Activated T-cell treated with anti-CD3 and anti-CD28 coated beads, Interleukin-2, amount 50 U/mL, for 72 hours (primary cell): ENCODE results near the gene MEI1. TPM values are rescaled to one million over a fixed set of nuclear protein-coding genes. Genes with fewer than 3 reads are reported as not detected.
A peak's percentile ranks its signal among the peaks of the same experiment; 100 is the strongest.
"Not testable (repeated sequence)": the region's sequence is repeated elsewhere in the genome, so short reads cannot be mapped to it uniquely, and the experiment has no call there.

Experiments
- ATAC-seq, 2 donors: fragments of 150-1000 bp; cut with Tn5 transposase; replicated peaks in 1 of 2; 2 replicates each; pipeline ENCODE4 v1.10.0; 2021; ENCODE audit warnings: moderate library complexity in 2 of 2, mild to moderate bottlenecking in 1 of 2
- DNase-seq, 2 donors: peaks; one replicate each; pipeline ENCODE4 v3.0.0; 2021 to 2022; ENCODE audit warnings: mixed read lengths in 1 of 2
- H3K27ac Mint-ChIP-seq: one replicate; pipeline ENCODE4 v1.8.0; 2022; ENCODE audit warnings: mild to moderate bottlenecking, moderate library complexity, mixed read lengths
- H3K27me3 Mint-ChIP-seq: one replicate; pipeline ENCODE4 v1.8.0; 2022; ENCODE audit warnings: low read depth, mixed read lengths
- H3K36me3 Mint-ChIP-seq, 2 donors: one replicate each; pipeline ENCODE4 v1.8.0; 2022; ENCODE audit warnings: mixed read lengths in 2 of 2, mild to moderate bottlenecking in 1 of 2; ENCODE audit not compliant: insufficient read depth in 2 of 2
- H3K4me1 Mint-ChIP-seq: one replicate; pipeline ENCODE4 v1.8.0; 2022; ENCODE audit warnings: low read depth, mixed read lengths
- H3K4me3 Mint-ChIP-seq, 2 donors: one replicate each; pipeline ENCODE4 v1.8.0; 2022; ENCODE audit warnings: mild to moderate bottlenecking in 2 of 2, mixed read lengths in 2 of 2, moderate library complexity in 2 of 2
- H3K9me3 Mint-ChIP-seq, 2 donors: one replicate each; pipeline ENCODE4 v1.8.0; 2022; ENCODE audit warnings: mixed read lengths in 2 of 2
- total RNA-seq, 2 donors: library from RNA; stranded (reverse); gene quantifications; one replicate each; pipeline ENCODE4 v1.2.3, GENCODE V29; 2022

MEI1 gene
- total RNA-seq, 2 donors from 2014 or later, result 72.3 to 73.0 TPM

- H3K27ac Mint-ChIP-seq, result no peak overlapping the region
- H3K9me3 Mint-ChIP-seq, result no peaks in the 10 kb centered on the region
- H3K36me3 Mint-ChIP-seq, result peaks cover 5 to 20% of the 10 kb centered on the region in 2 donors
- DNase-seq, result no peak
- peaks cover 62% of the 10 kb centered on the region for H3K4me1 Mint-ChIP-seq
- no peak for ATAC-seq
- no peak overlapping the region for H3K4me3 Mint-ChIP-seq
- H3K27me3 Mint-ChIP-seq, result no peaks in the 10 kb centered on the region
Measured at GRCh38 chr22:41826430-41827383, 127.4 kb downstream of the MEI1 start.

GRCh38 chr22:41827671-41828070 is 128.4 kb downstream of the MEI1 start:
- Mint-ChIP-seq H3K36me3 (peaks cover 5 to 17% of the 10 kb centered on the region in 2 donors), H3K9me3 (no peaks in the 10 kb centered on the region), H3K27ac (no peak overlapping the region), H3K27me3 (no peaks in the 10 kb centered on the region), H3K4me1 (peaks cover 60% of the 10 kb centered on the region), H3K4me3 (no peak overlapping the region)
- ATAC-seq, result no peak
- no peak for DNase-seq

- H3K27ac Mint-ChIP-seq, result no peak overlapping the region
- H3K27me3 Mint-ChIP-seq, result no peaks in the 10 kb centered on the region
- no peaks in the 10 kb centered on the region for H3K9me3 Mint-ChIP-seq
- H3K4me1 Mint-ChIP-seq, result peaks cover 52% of the 10 kb centered on the region
- DNase-seq (no peak), ATAC-seq (no peak)
- H3K36me3 Mint-ChIP-seq, result peaks cover 3 to 14% of the 10 kb centered on the region in 2 donors
- H3K4me3 Mint-ChIP-seq, result no peak overlapping the region
Measured at GRCh38 chr22:41828516-41828915, 129.2 kb downstream of the MEI1 start.

- Mint-ChIP-seq H3K36me3 (peaks cover 2 to 9% of the 10 kb centered on the region in 2 donors), H3K27ac (no peak overlapping the region), H3K27me3 (no peaks in the 10 kb centered on the region), H3K4me3 (peak overlapping the region in 1 of 2 donors; percentile 11), H3K9me3 (no peaks in the 10 kb centered on the region), H3K4me1 (peaks cover 44% of the 10 kb centered on the region)
- ATAC-seq (no peak), DNase-seq (no peak)
Measured at GRCh38 chr22:41830174-41830573, 130.9 kb downstream of the MEI1 start.

GRCh38 chr22:41831383-41831782 is 132.1 kb downstream of the MEI1 start:
- Mint-ChIP-seq H3K9me3 (no peaks in the 10 kb centered on the region), H3K4me1 (peaks cover 53% of the 10 kb centered on the region), H3K4me3 (peak overlapping the region; percentile 90 to 96), H3K36me3 (peaks cover 6 to 11% of the 10 kb centered on the region in 2 donors), H3K27ac (peak overlapping the region; percentile 90), H3K27me3 (no peaks in the 10 kb centered on the region)
- no peak for DNase-seq
- no peak for ATAC-seq

- DNase-seq (no peak), ATAC-seq (no peak)
- H3K27ac Mint-ChIP-seq, result peak overlapping the region; percentile 90
- no peaks in the 10 kb centered on the region for H3K27me3 Mint-ChIP-seq
- H3K4me1 Mint-ChIP-seq, result peaks cover 55% of the 10 kb centered on the region
- peaks cover 12 to 17% of the 10 kb centered on the region in 2 donors for H3K36me3 Mint-ChIP-seq
- H3K9me3 Mint-ChIP-seq, result no peaks in the 10 kb centered on the region
- H3K4me3 Mint-ChIP-seq, result peak overlapping the region; percentile 90 to 96
Measured at GRCh38 chr22:41831828-41832552, 132.7 kb downstream of the MEI1 start.

- Mint-ChIP-seq H3K27me3 (no peaks in the 10 kb centered on the region), H3K4me1 (peaks cover 53% of the 10 kb centered on the region), H3K9me3 (no peaks in the 10 kb centered on the region), H3K27ac (peak within 1 kb of the TSS; percentile 90), H3K4me3 (peak within 1 kb of the TSS; percentile 96 to 98), H3K36me3 (peaks cover 12 to 17% of the 10 kb centered on the region in 2 donors)
- peak; percentile 95 to 96 for ATAC-seq
- peak; percentile 99 for DNase-seq
Measured at GRCh38 chr22:41832553-41833368, 133.5 kb downstream of the MEI1 start, which contains the start of gene SREBF2. SREBF2 (plus strand) TSS chr22:41833105; CDS start chr22:41833271, 166 bp downstream.

- no peaks in the 10 kb centered on the region for H3K27me3 Mint-ChIP-seq
- DNase-seq (peak; percentile 59 to 72), ATAC-seq (peak; percentile 20)
- H3K36me3 Mint-ChIP-seq, result peaks cover 14 to 22% of the 10 kb centered on the region in 2 donors
- peak overlapping the region; percentile 96 to 98 for H3K4me3 Mint-ChIP-seq
- H3K9me3 Mint-ChIP-seq, result no peaks in the 10 kb centered on the region
- peak overlapping the region; percentile 84 for H3K27ac Mint-ChIP-seq
- peaks cover 53% of the 10 kb centered on the region for H3K4me1 Mint-ChIP-seq
Measured at GRCh38 chr22:41833369-41834004, 134.2 kb downstream of the MEI1 start.

- DNase-seq, result no peak
- ATAC-seq, result no peak
- Mint-ChIP-seq H3K4me3 (peak overlapping the region; percentile 92 to 98), H3K9me3 (no peaks in the 10 kb centered on the region), H3K36me3 (peaks cover 16 to 24% of the 10 kb centered on the region in 2 donors), H3K27ac (peak overlapping the region; percentile 84), H3K27me3 (no peaks in the 10 kb centered on the region), H3K4me1 (peaks cover 59% of the 10 kb centered on the region)
Measured at GRCh38 chr22:41834005-41834944, 135.0 kb downstream of the MEI1 start.

GRCh38 chr22:41835462-41835861 is 136.2 kb downstream of the MEI1 start:
- Mint-ChIP-seq H3K4me1 (peaks cover 70% of the 10 kb centered on the region), H3K36me3 (peaks cover 19 to 27% of the 10 kb centered on the region in 2 donors), H3K4me3 (peak overlapping the region; percentile 8 to 33)
- not testable (repeated sequence) for H3K27me3 Mint-ChIP-seq, ATAC-seq, DNase-seq, H3K9me3 Mint-ChIP-seq, H3K27ac Mint-ChIP-seq

GRCh38 chr22:41836551-41836950 is 137.2 kb downstream of the MEI1 start:
- peak overlapping the region in 1 of 2 donors; percentile 5 for H3K4me3 Mint-ChIP-seq
- no peaks in the 10 kb centered on the region for H3K27me3 Mint-ChIP-seq
- ATAC-seq (no peak), DNase-seq (no peak)
- H3K9me3 Mint-ChIP-seq, result no peaks in the 10 kb centered on the region
- peaks cover 74% of the 10 kb centered on the region for H3K4me1 Mint-ChIP-seq
- peaks cover 19 to 26% of the 10 kb centered on the region in 2 donors for H3K36me3 Mint-ChIP-seq
- peak overlapping the region; percentile 27 for H3K27ac Mint-ChIP-seq
